Measurements from ENCODE around the gene EARS2. TPM values are rescaled to one million over a fixed set of nuclear protein-coding genes. Genes with fewer than 3 reads are reported as not detected.

EARS2 gene
- total and polyA plus RNA-seq, 2 of the 8 experiments (the other 6 are each of a cell fraction or from before 2014, with no cell fraction given): 47.8 to 111 TPM

- no peak for TF ChIP-seq NRF1 (IDR thresholded peaks at IDR 0.05; ENCODE audit: low read depth, low read length)
- no peak for TF ChIP-seq ATF2 (IDR thresholded peaks at IDR 0.05; ENCODE audit: low read length)
- no peak for TF ChIP-seq BACH1 (IDR thresholded peaks at IDR 0.05; ENCODE audit: low read length)
- no peak for TF ChIP-seq RNF2 (IDR thresholded peaks at IDR 0.05; ENCODE audit: borderline replicate concordance, low read depth, low read length, missing control alignments, poor library complexity, severe bottlenecking)
- TF ChIP-seq CTBP2 (IDR thresholded peaks at IDR 0.05; ENCODE audit: borderline replicate concordance, insufficient read depth, insufficient read length, low read length): no peak
- TF ChIP-seq CEBPB (IDR thresholded peaks at IDR 0.05; ENCODE audit: low read depth, low read length): no peak
- TF ChIP-seq TEAD4 (IDR thresholded peaks at IDR 0.05; ENCODE audit: low read depth, low read length): no peak
Observed at GRCh38 chr16:23514381-23515152, 42.6 kb downstream of the EARS2 start (continued).
